Fibroblast of pulmonary artery (primary cell): Measurements from ENCODE around the gene CDK14.

Source experiments
- DNase-seq: peaks from one replicate; pipeline ENCODE4 v3.0.0-alpha.2; 2010; ENCODE audit warnings: low read depth
- H3K4me3 ChIP-seq: replicated peaks from 2 replicates; pipeline ENCODE4 v1.5.1; 2011; ENCODE audit warnings: low read depth, mild to moderate bottlenecking, control low read depth, low read length, moderate library complexity
- TF ChIP-seq, protein P1 (sequence below): IDR thresholded peaks from 2 replicates; pipeline ENCODE4 v1.5.1; 2011; ENCODE audit warnings: mild to moderate bottlenecking, control low read depth, low read length, inconsistent platforms; ENCODE audit errors: missing control alignments

Gene CDK14

DNA sequence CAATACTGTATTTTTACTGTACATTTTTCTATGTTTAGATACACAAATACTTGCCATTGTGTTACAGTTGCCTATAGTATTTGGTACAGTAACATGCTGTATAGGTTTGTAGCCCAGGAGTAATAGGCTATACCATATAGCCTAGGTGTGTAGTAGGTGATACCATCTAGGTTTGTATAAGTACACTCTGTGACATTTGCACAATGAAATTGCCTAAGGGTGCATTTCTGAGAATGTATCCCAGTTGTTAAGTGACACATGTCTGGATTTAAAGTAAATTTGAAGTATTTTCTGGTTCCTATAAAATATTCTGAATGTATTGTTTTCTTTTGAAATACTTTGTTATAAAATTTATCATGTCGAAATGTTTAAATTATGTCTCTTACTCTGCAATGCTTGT is 7.2 kb downstream of the CDK14 start:
- H3K4me3 ChIP-seq: no peak overlapping the region
- DNase-seq: no peak
- TF ChIP-seq, protein P1, sequence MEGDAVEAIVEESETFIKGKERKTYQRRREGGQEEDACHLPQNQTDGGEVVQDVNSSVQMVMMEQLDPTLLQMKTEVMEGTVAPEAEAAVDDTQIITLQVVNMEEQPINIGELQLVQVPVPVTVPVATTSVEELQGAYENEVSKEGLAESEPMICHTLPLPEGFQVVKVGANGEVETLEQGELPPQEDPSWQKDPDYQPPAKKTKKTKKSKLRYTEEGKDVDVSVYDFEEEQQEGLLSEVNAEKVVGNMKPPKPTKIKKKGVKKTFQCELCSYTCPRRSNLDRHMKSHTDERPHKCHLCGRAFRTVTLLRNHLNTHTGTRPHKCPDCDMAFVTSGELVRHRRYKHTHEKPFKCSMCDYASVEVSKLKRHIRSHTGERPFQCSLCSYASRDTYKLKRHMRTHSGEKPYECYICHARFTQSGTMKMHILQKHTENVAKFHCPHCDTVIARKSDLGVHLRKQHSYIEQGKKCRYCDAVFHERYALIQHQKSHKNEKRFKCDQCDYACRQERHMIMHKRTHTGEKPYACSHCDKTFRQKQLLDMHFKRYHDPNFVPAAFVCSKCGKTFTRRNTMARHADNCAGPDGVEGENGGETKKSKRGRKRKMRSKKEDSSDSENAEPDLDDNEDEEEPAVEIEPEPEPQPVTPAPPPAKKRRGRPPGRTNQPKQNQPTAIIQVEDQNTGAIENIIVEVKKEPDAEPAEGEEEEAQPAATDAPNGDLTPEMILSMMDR: no peak

DNA sequence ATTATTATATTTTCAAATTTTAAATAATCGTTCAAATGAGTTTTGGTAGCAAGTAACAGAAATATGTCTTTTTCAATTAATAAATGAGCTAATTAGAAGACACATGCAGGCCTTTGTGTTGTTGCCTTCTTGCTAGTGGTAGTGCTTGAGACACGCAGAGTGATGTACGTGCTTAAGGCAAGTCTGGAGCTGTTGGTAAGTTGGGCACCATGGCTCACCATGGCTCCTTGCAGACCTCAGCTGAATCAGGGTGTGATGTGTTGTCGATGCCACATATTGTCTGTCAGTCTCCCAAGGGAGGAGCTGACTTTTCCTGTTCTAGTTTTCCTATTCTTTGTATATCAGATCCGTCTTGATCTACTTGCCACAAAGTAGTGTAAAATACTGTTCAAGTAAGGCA is 8.3 kb downstream of the CDK14 start:
- no peak for DNase-seq
- H3K4me3 ChIP-seq: no peak overlapping the region
- TF ChIP-seq, protein P1: no peak

DNA sequence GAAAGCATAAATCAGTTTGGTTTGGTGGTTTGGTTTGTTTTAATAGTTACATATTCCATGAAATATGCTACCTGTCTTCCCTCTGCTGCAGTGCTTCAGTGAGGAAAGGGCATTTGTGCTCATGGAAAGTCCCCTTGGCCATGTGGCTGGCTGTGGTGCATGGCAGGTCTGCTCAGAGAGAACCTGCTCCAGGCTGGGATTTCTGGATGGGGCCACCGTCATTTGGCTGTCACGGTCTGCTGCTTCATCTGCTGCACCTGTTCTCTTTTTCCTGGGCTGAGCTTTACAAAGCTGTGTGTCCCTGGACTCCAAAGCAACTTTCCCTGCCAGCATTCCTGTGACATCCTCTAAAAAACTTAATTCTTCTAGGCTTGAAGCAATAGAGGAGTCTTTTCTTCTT is 8.9 kb downstream of the CDK14 start:
- H3K4me3 ChIP-seq: no peak overlapping the region
- TF ChIP-seq, protein P1: no peak
- no peak for DNase-seq

DNA sequence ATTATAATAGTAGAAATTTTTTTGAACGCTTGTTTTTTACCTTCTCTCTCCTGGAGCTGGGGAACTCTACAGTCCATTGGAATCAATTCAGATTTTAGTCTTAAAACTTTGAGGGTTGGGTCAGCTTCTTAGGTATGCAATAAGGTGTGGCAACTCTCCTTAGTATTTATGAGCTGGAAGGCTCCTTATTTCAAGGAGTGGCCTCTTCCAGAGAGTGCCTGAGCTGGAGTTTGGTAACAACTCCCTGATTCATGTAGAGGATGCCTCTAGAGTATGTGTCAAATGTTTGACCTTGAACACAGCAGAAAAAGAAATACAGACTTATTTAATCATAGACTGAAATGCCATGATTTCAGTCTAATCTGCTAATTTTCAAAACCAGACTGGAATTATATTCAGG is 11.1 kb downstream of the CDK14 start:
- DNase-seq: no peak
- TF ChIP-seq, protein P1: no peak

DNA sequence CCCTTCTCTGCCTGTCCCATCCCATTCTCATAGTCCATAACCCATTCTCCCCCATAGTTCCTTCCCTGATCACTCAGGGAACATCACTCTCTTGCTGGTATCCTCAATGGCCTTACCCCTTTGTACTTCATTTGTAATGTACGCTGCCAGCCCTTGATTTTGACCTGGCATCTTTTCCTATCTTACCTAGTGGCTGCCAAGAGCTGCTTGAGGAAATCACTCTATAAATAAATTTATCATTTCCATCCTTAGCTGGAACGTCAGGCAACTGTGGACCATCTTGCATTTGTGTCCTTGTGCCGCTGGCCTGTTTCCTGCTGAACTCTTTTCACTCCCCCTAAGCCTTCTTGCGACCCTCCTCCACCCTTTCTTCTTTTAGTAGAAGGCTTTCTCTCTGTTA is 14.0 kb downstream of the CDK14 start:
- no peak for DNase-seq
- TF ChIP-seq, protein P1: no peak
- no peak overlapping the region for H3K4me3 ChIP-seq

More for the DNA sequence above, 11.1 kb downstream of the CDK14 start:
- no peak overlapping the region for H3K4me3 ChIP-seq

DNA sequence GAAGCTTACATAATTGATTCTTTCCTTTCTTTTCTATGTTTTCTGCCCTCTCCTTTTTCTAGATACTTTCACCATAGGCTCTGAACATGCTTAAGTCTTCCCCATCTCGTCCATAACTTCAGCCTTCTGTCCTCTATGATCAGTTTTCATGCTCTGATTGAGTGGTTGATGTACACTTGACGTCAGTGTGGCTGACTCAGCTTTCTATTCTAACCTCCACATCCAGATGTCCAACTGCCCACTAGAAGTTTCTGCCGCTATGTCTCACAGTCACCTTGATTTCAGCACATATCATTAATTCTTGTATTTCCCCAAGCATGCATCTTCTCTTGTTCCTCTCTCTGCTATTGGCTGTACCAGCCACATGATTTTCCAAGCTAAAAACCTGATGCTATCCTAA is 15.0 kb downstream of the CDK14 start:
- no peak overlapping the region for H3K4me3 ChIP-seq
- TF ChIP-seq, protein P1: no peak
- no peak for DNase-seq

DNA sequence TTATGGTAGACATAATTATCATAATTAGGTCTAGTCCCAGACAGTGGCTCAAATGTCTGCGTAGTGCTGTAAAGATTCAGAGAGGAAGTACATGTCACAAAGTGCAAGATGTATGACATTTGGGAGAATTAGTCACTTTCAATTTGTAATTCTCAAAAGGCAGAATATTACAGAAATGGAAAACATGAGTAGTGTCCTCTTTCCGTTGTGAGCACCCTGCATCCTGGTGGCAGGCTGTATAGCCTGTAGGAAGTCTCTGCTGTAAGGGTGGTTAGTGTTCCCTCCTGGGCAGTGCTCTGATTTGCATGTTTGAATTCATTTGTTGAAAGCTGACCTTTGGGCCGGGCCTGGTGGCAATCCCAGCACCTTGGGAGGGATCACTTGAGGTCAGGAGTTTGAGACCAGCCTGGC is 17.0 kb downstream of the CDK14 start:
- TF ChIP-seq, protein P1: no peak
- no peak overlapping the region for H3K4me3 ChIP-seq
- peak; percentile 47 for DNase-seq
